Small intestine (tissue), 4 donors: Measurements from ENCODE around the gene SGF29. TPM values are rescaled to one million over a fixed set of nuclear protein-coding genes. Genes with fewer than 3 reads are reported as not detected.

Experiments
- polyA plus RNA-seq, 4 donors: library from polyadenylated mRNA; stranded (reverse) in 3 of 4; unstranded in 1 of 4; fragments of 200-250 nt in 3 of 4; fragments of 120-200 nt in 1 of 4; gene quantifications; one replicate each; pipeline versions ENCODE4 v1.2.1 to v1.2.3, GENCODE V29; 2013
- donor health status: healthy with polysubstance abuse.
- donor health status: Bipolar disorder and iron deficiency.
- donor health status: healthy.

Gene SGF29
- polyA plus RNA-seq, 4 donors, result 18.1 to 46.3 (median 34.1) TPM

Other genes with a start within 250 kb of the SGF29 start
- gene NPIPB6, start 190.4 kb upstream of the SGF29 start, polyA plus RNA-seq, result 1 to 10 TPM in 1 of 4 donors, under 1 TPM in 2, not detected in 1; 0.24 to 2.8 (median 0.54) TPM
- 10 to 100 TPM; 67.3 to 78.1 (median 74.2) TPM for gene EIF3CL, start 150.1 kb upstream of the SGF29 start, polyA plus RNA-seq
- under 1 TPM in 2 of 4 donors, not detected in 2; 0.10 to 0.46 TPM for gene NPIPB7, start 81.6 kb upstream of the SGF29 start, polyA plus RNA-seq
- 10 to 100 TPM in 2 of 4 donors, 1 to 10 TPM in 2; 4.7 to 81.3 (median 20.3) TPM for gene CLN3, start 61.8 kb upstream of the SGF29 start, polyA plus RNA-seq
- 10 to 100 TPM in 1 of 4 donors, 1 to 10 TPM in 2, under 1 TPM in 1; 0.89 to 11.9 (median 2.3) TPM for gene APOBR, start 59.3 kb upstream of the SGF29 start, polyA plus RNA-seq
- gene IL27, start 47.1 kb upstream of the SGF29 start, polyA plus RNA-seq, result under 1 TPM in 2 of 4 donors, not detected in 2; 0.15 to 0.46 TPM
- 100 to 1,000 TPM in 1 of 4 donors, 10 to 100 TPM in 1, 1 to 10 TPM in 2; 3.1 to 104 (median 13.0) TPM for gene NUPR1, start 14.9 kb upstream of the SGF29 start, polyA plus RNA-seq
- gene SULT1A2, start 43.1 kb downstream of the SGF29 start, polyA plus RNA-seq, result 100 to 1,000 TPM in 2 of 4 donors, 10 to 100 TPM in 1, 1 to 10 TPM in 1; 6.5 to 321 (median 123) TPM
- 100 to 1,000 TPM in 2 of 4 donors, 10 to 100 TPM in 2; 69.7 to 710 (median 271) TPM for gene SULT1A1, start 56.1 kb downstream of the SGF29 start, polyA plus RNA-seq
- 1 to 10 TPM in 1 of 4 donors, under 1 TPM in 1, not detected in 2; 0.03 to 2.2 TPM for gene NPIPB8, start 84.1 kb downstream of the SGF29 start, polyA plus RNA-seq
- 100 to 1,000 TPM; 430 to 869 (median 564) TPM for gene EIF3C, start 157.5 kb downstream of the SGF29 start, polyA plus RNA-seq
- gene NPIPB9, start 197.9 kb downstream of the SGF29 start, polyA plus RNA-seq, result 1 to 10 TPM in 1 of 4 donors, under 1 TPM in 1, not detected in 2; 0.10 to 3.6 TPM